CD4-positive, alpha-beta memory T cell (primary cell): ENCODE results near the gene BAIAP3. TPM values are rescaled to one million over a fixed set of nuclear protein-coding genes. Genes with fewer than 3 reads are reported as not detected.
"Not testable (repeated sequence)": the region's sequence is repeated elsewhere in the genome, so short reads cannot be mapped to it uniquely, and the experiment has no call there.

Experiments
- CTCF ChIA-PET: fragments of 350-600 bp; sonication (Branson Sonifier 250); formaldehyde crosslinking; loops from one replicate; lab custom pipeline; 2021; ENCODE audit warnings: inconsistent platforms; ENCODE audit not compliant: partially characterized antibody; lab: Charles Lee
- POLR2A ChIA-PET: fragments of 350-600 bp; sonication (Branson Sonifier 250); formaldehyde crosslinking; loops from one replicate; lab custom pipeline; 2021; ENCODE audit not compliant: partially characterized antibody; lab: Charles Lee
- DNase-seq, 5 donors: peaks; one replicate each; pipeline versions ENCODE4 v3.0.0 to v3.0.0-alpha.2; 2020 to 2022; ENCODE audit warnings: mixed read lengths in 1 of 5
- H3K27ac ChIP-seq: one replicate; pipeline ENCODE4 v1.7.0; 2013; ENCODE audit warnings: low read depth, low read length
- H3K27me3 ChIP-seq: 2 replicates; pipeline ENCODE4 v1.7.0; 2013; ENCODE audit warnings: mild to moderate bottlenecking, low read length, moderate library complexity; ENCODE audit not compliant: insufficient read depth
- H3K36me3 ChIP-seq: 2 replicates; pipeline ENCODE4 v1.7.0; 2013; ENCODE audit warnings: mild to moderate bottlenecking, low read length, moderate library complexity; ENCODE audit not compliant: insufficient read depth
- H3K4me1 ChIP-seq: 2 replicates; pipeline ENCODE4 v1.7.0; 2013; ENCODE audit warnings: mild to moderate bottlenecking, low read length, moderate library complexity; ENCODE audit not compliant: insufficient read depth
- H3K4me3 ChIP-seq, 2 donors: one replicate each; pipeline ENCODE4 v1.7.0; 2013; ENCODE audit warnings: low read length in 2 of 2, mild to moderate bottlenecking in 1 of 2
- H3K9me3 ChIP-seq, 2 donors: one replicate each; pipeline ENCODE4 v1.7.0; 2013; ENCODE audit warnings: low read length in 2 of 2, control low read depth in 1 of 2; ENCODE audit not compliant: control insufficient read depth in 1 of 2
- H3K27ac Mint-ChIP-seq, 7 donors: one replicate each; pipeline ENCODE4 v1.8.0; 2020 to 2021; ENCODE audit warnings: mixed read lengths in 7 of 7, mild to moderate bottlenecking in 6 of 7, inconsistent platforms in 3 of 7, moderate library complexity in 3 of 7
- H3K27me3 Mint-ChIP-seq, 2 donors: one replicate each; pipeline ENCODE4 v1.8.0; 2020 to 2021; ENCODE audit warnings: mixed read lengths in 2 of 2
- H3K36me3 Mint-ChIP-seq, 2 donors: one replicate each; pipeline ENCODE4 v1.8.0; 2020 to 2021; ENCODE audit warnings: mixed read lengths in 2 of 2, inconsistent platforms in 1 of 2, mild to moderate bottlenecking in 1 of 2
- H3K4me1 Mint-ChIP-seq, 4 donors: one replicate each; pipeline ENCODE4 v1.8.0; 2020 to 2021; ENCODE audit warnings: mixed read lengths in 4 of 4, mild to moderate bottlenecking in 1 of 4
- H3K4me3 Mint-ChIP-seq, 8 donors: one replicate each; pipeline ENCODE4 v1.8.0; 2020 to 2021; ENCODE audit warnings: mixed read lengths in 8 of 8, mild to moderate bottlenecking in 7 of 8, moderate library complexity in 6 of 8, inconsistent platforms in 3 of 8
- H3K9me3 Mint-ChIP-seq, 8 donors: one replicate each; pipeline ENCODE4 v1.8.0; 2020 to 2021; ENCODE audit warnings: mixed read lengths in 8 of 8, mild to moderate bottlenecking in 5 of 8, inconsistent platforms in 3 of 8, moderate library complexity in 1 of 8
- intact Hi-C: fragments of 100-400 bp; cut with micrococcal nuclease; formaldehyde crosslinking; loops from one replicate; pipeline ENCODE4 v1.15.1; 2023
- polyA plus RNA-seq, 2 donors: library from polyadenylated mRNA; unstranded; fragments of 300-500 nt; fragmentation: Illumina TruSeq; gene quantifications; one replicate each; pipeline ENCODE4 v1.2.3, GENCODE V29; 2021
- total RNA-seq, 2 experiments: library from RNA; stranded (reverse); gene quantifications; one replicate each; pipeline ENCODE4 v1.2.3, GENCODE V29; 2021

Gene BAIAP3
- total and polyA plus RNA-seq, 4 experiments from 2014 or later = 1.0 to 19.7 (median 12.5) TPM

DNA sequence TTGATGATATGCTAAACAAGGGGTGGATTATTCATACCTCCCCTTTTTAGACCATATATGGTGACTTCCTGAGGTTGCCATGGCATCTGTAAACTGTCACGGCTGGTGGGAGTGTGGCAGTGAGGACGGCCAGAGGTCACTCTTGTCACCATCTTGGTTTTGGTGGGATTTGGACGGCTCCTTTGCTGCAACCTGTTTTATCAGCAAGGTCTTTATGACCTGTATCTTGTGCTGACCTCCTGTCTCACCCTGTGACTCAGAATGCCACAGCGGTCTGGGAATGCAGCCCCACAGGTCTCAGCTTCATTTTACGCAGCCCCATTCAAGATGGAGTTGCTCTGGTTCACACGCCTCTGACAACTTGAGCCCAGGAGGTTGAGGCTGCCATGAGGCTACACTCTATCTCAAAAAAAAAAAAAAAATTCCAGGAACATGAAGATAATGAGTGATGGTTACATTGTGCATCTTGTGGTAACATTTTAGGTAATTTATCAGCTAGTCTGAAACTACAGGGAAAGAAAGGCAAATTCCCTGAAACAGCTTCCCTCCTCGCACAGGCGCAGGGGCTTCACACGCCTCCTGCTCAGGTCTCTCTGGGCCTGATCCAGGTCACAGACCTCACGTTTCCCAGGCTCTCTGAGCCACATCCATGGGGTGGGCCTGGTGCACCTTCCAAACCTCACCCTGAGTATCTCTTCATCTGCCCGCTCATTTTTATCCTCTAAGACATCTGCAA, 39.4 kb upstream of the BAIAP3 start:
- intact Hi-C loops = no loop called here
- Histone ChIP-seq H3K4me3 (no peak overlapping the region), H3K4me1 (no peaks in the 10 kb centered on the region), H3K27me3 (peaks cover 14% of the 10 kb centered on the region), H3K27ac (no peak overlapping the region), H3K36me3 (no peaks in the 10 kb centered on the region), H3K9me3 (no peaks in the 10 kb centered on the region)
- ChIA-PET CTCF (no interaction called here), POLR2A (no interaction called here)
- Mint-ChIP-seq H3K4me1 (peaks cover 0 to 3% (median 0%) of the 10 kb centered on the region in 4 donors), H3K9me3 (no peaks in the 10 kb centered on the region), H3K4me3 (no peak overlapping the region), H3K27me3 (peaks cover 30 to 31% of the 10 kb centered on the region in 2 donors), H3K27ac (no peak overlapping the region), H3K36me3 (no peaks in the 10 kb centered on the region)
- DNase-seq = no peak

DNA sequence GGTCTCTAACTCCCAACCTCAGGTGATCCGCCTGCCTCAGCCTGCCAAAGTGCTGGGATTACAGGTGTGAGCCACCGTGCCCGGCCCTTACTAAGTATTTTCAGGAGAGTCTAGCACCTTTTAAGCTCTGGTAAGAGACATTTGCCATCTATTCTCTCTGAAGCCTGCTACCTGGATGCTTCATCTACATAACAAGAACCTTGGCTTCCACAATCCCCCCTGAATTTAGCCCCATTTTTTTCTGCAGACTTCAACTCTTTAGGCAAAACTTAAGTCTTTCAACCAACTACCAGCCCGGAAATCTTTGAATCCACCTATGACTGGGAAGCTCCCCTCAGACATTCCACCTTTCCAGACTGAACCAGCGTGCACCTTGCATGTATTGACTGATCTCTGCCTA, 38.0 kb upstream of the BAIAP3 start:
- no peaks in the 10 kb centered on the region for H3K36me3 ChIP-seq
- H3K36me3 Mint-ChIP-seq = no peaks in the 10 kb centered on the region
- H3K9me3 ChIP-seq = no peaks in the 10 kb centered on the region
- H3K4me3 ChIP-seq = no peak overlapping the region
- ChIA-PET CTCF (interaction anchor here (0.7 to 1.6 kb wide), 2 partner anchors 53 to 68 kb away, joined by 3 to 4 read pairs; no protein-coding TSS in a partner anchor), POLR2A (no interaction called here)
- peaks cover 26% of the 10 kb centered on the region in 2 donors for H3K27me3 Mint-ChIP-seq
- H3K27ac ChIP-seq = no peak overlapping the region
- peaks cover 0 to 2% (median 0%) of the 10 kb centered on the region in 4 donors for H3K4me1 Mint-ChIP-seq
- no peak for DNase-seq
- peaks cover 3% of the 10 kb centered on the region for H3K4me1 ChIP-seq
- peaks cover 3% of the 10 kb centered on the region for H3K27me3 ChIP-seq
- H3K9me3 Mint-ChIP-seq = no peaks in the 10 kb centered on the region
- intact Hi-C loops = no loop called here
- H3K4me3 Mint-ChIP-seq = no peak overlapping the region
- H3K27ac Mint-ChIP-seq = no peak overlapping the region

DNA sequence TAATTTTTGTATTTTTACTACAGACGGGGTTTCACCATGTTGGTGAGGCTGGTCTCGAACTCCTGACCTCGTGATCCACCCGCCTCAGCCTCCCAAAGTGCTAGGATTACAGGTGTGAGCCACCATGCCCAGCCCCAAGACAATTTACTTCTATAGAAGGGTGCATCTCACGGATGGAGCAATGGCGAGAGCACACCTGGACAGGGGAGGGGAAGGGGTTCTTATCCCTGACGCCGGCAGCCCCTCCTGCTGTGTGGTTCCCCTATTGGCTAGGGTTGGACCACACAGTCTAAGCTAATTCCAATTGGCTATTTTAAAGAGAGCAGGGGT, 36.8 kb upstream of the BAIAP3 start:
- H3K27ac ChIP-seq, intact Hi-C loops, H3K27me3 ChIP-seq, H3K9me3 Mint-ChIP-seq, H3K36me3 Mint-ChIP-seq, DNase-seq, H3K4me3 Mint-ChIP-seq, H3K9me3 ChIP-seq, H3K4me1 Mint-ChIP-seq, H3K4me3 ChIP-seq, H3K36me3 ChIP-seq, H3K27ac Mint-ChIP-seq: not testable (repeated sequence)
- peaks cover 11% of the 10 kb centered on the region for H3K4me1 ChIP-seq
- CTCF ChIA-PET = interaction anchor here (1.6 kb wide), 1 partner anchor 67 kb away, joined by 4 read pairs; no protein-coding TSS in a partner anchor
- H3K27me3 Mint-ChIP-seq = peaks cover 20 to 21% of the 10 kb centered on the region in 2 donors
- POLR2A ChIA-PET = interaction anchor here (1.2 kb wide), 1 partner anchor 12 kb away, joined by 3 read pairs; no protein-coding TSS in a partner anchor

DNA sequence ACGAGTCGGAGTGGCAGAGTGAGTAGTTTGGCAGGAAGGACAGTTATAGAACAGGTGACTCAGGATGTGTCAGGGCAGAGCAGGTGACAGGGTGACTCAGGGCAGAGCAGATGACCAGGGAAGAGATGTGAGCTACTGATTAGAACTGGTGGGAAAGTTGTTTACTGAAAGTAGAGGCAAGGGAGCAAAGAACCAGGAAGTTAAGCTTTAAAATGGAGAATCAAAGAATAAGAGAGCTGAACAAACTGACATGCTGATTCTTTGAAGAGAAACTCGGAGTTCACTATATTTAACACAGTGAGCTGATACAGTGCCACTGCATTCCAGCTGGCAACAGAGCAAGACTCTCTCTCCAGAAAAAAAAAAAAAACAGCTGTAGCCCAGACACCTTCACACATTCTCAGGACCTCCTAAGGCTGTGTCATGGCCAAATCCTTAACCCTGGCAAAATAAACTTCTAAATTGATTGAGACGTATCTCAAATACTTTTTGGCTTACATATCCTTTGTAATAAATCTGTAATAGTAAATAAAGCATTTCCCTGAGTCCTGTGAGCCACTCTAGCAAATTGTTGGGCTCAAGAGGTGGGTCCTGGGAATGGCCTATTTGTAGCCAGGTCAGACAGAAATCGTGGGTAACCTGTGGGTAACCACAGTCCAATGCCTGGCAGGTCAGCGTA, 36.3 kb upstream of the BAIAP3 start:
- no peak overlapping the region for H3K4me3 ChIP-seq
- Mint-ChIP-seq H3K4me1 (peaks cover 0 to 7% (median 4%) of the 10 kb centered on the region in 4 donors), H3K9me3 (no peaks in the 10 kb centered on the region), H3K4me3 (no peak overlapping the region), H3K27ac (no peak overlapping the region), H3K27me3 (peaks cover 16 to 19% of the 10 kb centered on the region in 2 donors), H3K36me3 (no peaks in the 10 kb centered on the region)
- intact Hi-C loops = no loop called here
- CTCF ChIA-PET = interaction anchor here (1.6 kb wide), 1 partner anchor 66 kb away, joined by 4 read pairs; no protein-coding TSS in a partner anchor
- H3K9me3 ChIP-seq = no peaks in the 10 kb centered on the region
- peaks cover 11% of the 10 kb centered on the region for H3K4me1 ChIP-seq
- H3K27ac ChIP-seq = no peak overlapping the region
- POLR2A ChIA-PET = interaction anchor here (1.2 kb wide), 1 partner anchor 12 kb away, joined by 3 read pairs; no protein-coding TSS in a partner anchor
- no peaks in the 10 kb centered on the region for H3K36me3 ChIP-seq
- H3K27me3 ChIP-seq = peaks cover 3% of the 10 kb centered on the region
- no peak for DNase-seq

DNA sequence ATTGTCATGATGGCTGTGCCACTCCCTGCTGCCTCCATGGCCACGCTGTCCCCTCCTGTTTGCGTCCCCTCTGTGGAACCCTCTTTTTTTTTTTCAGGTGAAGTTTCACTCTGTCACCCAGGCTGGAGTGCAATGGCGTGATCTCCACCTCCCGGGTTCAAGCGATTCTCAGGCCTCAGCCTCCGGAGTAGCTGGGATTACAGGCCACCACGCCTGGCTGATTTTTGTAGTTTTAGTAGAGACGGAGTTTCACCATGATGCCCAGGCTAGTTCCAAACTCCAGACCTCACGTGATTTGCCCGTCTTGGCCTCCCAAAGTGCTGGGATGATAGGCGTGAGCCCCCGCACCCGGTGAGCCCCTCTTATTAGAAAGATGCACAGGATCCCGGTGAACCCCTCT, 35.0 kb upstream of the BAIAP3 start:
- H3K27me3 ChIP-seq = no peaks in the 10 kb centered on the region
- intact Hi-C loops = no loop called here
- CTCF ChIA-PET = no interaction called here
- Mint-ChIP-seq H3K27me3 (peaks cover 13 to 15% of the 10 kb centered on the region in 2 donors), H3K36me3 (no peaks in the 10 kb centered on the region), H3K27ac (no peak overlapping the region), H3K4me1 (peaks cover 0 to 10% (median 5%) of the 10 kb centered on the region in 4 donors), H3K4me3 (no peak overlapping the region), H3K9me3 (no peaks in the 10 kb centered on the region)
- no peaks in the 10 kb centered on the region for H3K36me3 ChIP-seq
- no peaks in the 10 kb centered on the region for H3K9me3 ChIP-seq
- POLR2A ChIA-PET = no interaction called here
- no peak overlapping the region for H3K4me3 ChIP-seq
- peaks cover 17% of the 10 kb centered on the region for H3K4me1 ChIP-seq
- H3K27ac ChIP-seq = no peak overlapping the region
- DNase-seq = no peak

DNA sequence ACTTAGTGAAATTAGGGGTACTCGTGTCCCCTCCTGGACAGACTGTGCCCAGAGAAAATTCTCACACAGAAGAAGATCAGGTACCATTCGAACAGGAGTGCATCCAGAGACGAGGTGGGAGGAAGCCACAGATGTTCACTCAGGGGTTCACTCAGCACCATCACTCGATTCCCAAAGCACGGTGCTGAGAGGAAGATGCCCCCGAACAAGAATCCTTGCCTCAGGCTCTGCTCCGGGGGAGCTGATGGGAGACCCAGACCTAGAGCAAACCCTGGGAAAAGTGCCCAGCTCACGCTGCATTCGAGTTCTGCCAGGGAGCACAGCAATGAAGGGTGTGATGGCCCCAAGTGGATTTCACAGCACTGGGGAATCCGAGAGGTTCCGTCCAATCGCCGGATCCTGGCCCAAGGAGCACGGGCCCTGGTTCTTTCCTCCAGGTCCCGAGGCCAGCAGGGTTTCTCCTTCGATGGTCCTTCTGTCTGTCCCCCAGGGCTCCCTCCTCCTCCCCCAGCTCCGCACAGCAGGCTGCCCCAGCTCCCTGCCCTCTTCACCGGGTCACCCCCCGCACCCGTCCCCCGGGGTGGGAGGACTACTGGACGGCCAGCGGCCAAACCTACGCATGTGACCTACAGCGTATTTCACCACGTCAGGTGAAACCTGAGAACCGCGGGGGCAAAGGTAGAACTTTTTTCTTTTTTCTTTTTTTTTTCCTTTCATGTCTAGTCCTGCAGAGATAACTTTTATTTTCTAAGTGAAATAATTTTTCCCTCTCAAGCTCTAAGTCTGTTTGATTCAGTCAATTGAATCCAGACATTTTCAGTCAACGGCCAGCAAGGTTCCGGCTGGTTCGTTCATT, 34.2 kb upstream of the BAIAP3 start:
- no peaks in the 10 kb centered on the region for H3K9me3 Mint-ChIP-seq
- Histone ChIP-seq H3K27ac (no peak overlapping the region), H3K4me1 (peaks cover 26% of the 10 kb centered on the region), H3K4me3 (no peak overlapping the region), H3K36me3 (no peaks in the 10 kb centered on the region), H3K27me3 (no peaks in the 10 kb centered on the region), H3K9me3 (no peaks in the 10 kb centered on the region)
- intact Hi-C loops = no loop called here
- H3K4me3 Mint-ChIP-seq = no peak overlapping the region
- peaks cover 2 to 18% (median 11%) of the 10 kb centered on the region in 4 donors for H3K4me1 Mint-ChIP-seq
- no peak overlapping the region for H3K27ac Mint-ChIP-seq
- H3K36me3 Mint-ChIP-seq = no peaks in the 10 kb centered on the region
- H3K27me3 Mint-ChIP-seq = peaks cover 10 to 11% of the 10 kb centered on the region in 2 donors
- no peak for DNase-seq
- POLR2A ChIA-PET = no interaction called here
- CTCF ChIA-PET = interaction anchor here (0.9 to 1.4 kb wide), 5 partner anchors 8 to 114 kb away, joined by 3 read pairs; no protein-coding TSS in a partner anchor
